Adrenal gland (tissue), 5 donors: ENCODE data around the gene UBR3.

Source experiments
- POLR2A ChIP-seq, 2 donors: fragments of 450-650 bp; IDR thresholded peaks; one replicate each; pipeline ENCODE4 v1.6.1; 2017; ENCODE audit warnings: antibody characterized with exemption in 2 of 2, mild to moderate bottlenecking in 2 of 2, moderate library complexity in 1 of 2
- TF ChIP-seq, protein P1 (sequence below), 6 experiments: fragments of 450-650 bp in 4 of 6; fragments of 200-600 bp in 2 of 6; sonication (generic) in 1 of 6; IDR thresholded peaks; 1 replicate in 5 of 6; 2 replicates in 1 of 6; pipeline versions ENCODE4 v1.5.1 to v1.8.0; 2016 to 2021; ENCODE audit warnings: antibody characterized with exemption in 6 of 6, mild to moderate bottlenecking in 2 of 6, moderate library complexity in 1 of 6
- donor health status: DM: no; HTN: no; CAD: no.

DNA sequence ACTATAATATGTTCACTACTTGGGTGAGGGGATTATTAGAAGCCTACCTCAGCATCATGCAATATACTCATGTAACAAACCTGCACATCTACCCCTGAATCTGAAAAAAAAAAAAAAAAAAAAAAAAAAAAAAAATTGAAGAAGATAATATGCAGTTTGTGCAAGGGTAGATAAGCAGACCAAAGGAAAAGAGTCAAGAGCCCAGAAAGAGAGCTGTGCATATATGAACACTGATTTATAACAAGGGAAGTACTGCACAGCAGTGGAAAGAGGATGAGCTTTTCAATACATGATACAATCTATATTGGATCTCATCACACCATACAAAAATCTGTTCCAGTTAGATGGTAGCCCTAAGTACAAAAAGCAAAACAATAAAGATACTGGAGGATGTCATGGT, 268.1 kb downstream of the UBR3 start:
- TF ChIP-seq, protein P1, sequence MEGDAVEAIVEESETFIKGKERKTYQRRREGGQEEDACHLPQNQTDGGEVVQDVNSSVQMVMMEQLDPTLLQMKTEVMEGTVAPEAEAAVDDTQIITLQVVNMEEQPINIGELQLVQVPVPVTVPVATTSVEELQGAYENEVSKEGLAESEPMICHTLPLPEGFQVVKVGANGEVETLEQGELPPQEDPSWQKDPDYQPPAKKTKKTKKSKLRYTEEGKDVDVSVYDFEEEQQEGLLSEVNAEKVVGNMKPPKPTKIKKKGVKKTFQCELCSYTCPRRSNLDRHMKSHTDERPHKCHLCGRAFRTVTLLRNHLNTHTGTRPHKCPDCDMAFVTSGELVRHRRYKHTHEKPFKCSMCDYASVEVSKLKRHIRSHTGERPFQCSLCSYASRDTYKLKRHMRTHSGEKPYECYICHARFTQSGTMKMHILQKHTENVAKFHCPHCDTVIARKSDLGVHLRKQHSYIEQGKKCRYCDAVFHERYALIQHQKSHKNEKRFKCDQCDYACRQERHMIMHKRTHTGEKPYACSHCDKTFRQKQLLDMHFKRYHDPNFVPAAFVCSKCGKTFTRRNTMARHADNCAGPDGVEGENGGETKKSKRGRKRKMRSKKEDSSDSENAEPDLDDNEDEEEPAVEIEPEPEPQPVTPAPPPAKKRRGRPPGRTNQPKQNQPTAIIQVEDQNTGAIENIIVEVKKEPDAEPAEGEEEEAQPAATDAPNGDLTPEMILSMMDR (IDR thresholded peaks at IDR 0.05) = no peak
- no peak for TF ChIP-seq POLR2A (IDR thresholded peaks at IDR 0.05)
